OCI-LY1 (cell line): ENCODE data around the gene OR52A1.

ENCODE experiments used
- EZH2 ChIP-seq: fragments of 200-600 bp; sonication (generic), shearing (Covaris generic); IDR thresholded peaks from 2 replicates; pipeline ENCODE4 v1.8.0; 2017; ENCODE audit warnings: borderline replicate concordance, mixed run types, mild to moderate bottlenecking, antibody characterized with exemption, low read length, moderate library complexity, mixed read lengths
- TF ChIP-seq, protein P1 (sequence below): fragments of 200-600 bp; sonication (generic), shearing (Covaris generic); IDR thresholded peaks from 2 replicates; pipeline ENCODE4 v1.5.1; 2017; ENCODE audit warnings: mild to moderate bottlenecking, antibody characterized with exemption, low read length, moderate library complexity, mixed read lengths

- TF ChIP-seq, protein P1, sequence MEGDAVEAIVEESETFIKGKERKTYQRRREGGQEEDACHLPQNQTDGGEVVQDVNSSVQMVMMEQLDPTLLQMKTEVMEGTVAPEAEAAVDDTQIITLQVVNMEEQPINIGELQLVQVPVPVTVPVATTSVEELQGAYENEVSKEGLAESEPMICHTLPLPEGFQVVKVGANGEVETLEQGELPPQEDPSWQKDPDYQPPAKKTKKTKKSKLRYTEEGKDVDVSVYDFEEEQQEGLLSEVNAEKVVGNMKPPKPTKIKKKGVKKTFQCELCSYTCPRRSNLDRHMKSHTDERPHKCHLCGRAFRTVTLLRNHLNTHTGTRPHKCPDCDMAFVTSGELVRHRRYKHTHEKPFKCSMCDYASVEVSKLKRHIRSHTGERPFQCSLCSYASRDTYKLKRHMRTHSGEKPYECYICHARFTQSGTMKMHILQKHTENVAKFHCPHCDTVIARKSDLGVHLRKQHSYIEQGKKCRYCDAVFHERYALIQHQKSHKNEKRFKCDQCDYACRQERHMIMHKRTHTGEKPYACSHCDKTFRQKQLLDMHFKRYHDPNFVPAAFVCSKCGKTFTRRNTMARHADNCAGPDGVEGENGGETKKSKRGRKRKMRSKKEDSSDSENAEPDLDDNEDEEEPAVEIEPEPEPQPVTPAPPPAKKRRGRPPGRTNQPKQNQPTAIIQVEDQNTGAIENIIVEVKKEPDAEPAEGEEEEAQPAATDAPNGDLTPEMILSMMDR, result no peak
- TF ChIP-seq EZH2, result no peak
Measured at GRCh38 chr11:5200582-5200981, 46.0 kb upstream of the OR52A1 start, which contains the start of gene OR51V1.
